Panc1 (cell line): ENCODE results near the gene UNC13A. TPM values are rescaled to one million over a fixed set of nuclear protein-coding genes. Genes with fewer than 3 reads are reported as not detected.
A peak's percentile ranks its signal among the peaks of the same experiment; 100 is the strongest.
"Not testable (repeated sequence)": the region's sequence is repeated elsewhere in the genome, so short reads cannot be mapped to it uniquely, and the experiment has no call there.

Experiments used
- ATAC-seq: fragments of 200-7000 bp; cut with Tn5 transposase; 2 replicates; pipeline ENCODE4 v1.9.1; 2020; ENCODE audit warnings: mild to moderate bottlenecking, moderate library complexity
- BruUV-seq: library from RNA; stranded (reverse); fragments of 400-500 nt; replicated peaks from 2 replicates; lab custom pipeline; 2021; lab: Mats Ljungman, UMichigan
- CTCF ChIA-PET: fragments of 300-600 bp; sonication (Branson Sonifier 250); formaldehyde crosslinking; loops from one replicate; lab custom pipeline; 2022; ENCODE audit warnings: antibody characterized with exemption; lab: Charles Lee
- POLR2A ChIA-PET: fragments of 300-600 bp; sonication (Branson Sonifier 250); formaldehyde crosslinking; loops from one replicate; lab custom pipeline; 2022; ENCODE audit warnings: antibody characterized with exemption; lab: Charles Lee
- DNase-seq: peaks from one replicate; pipeline ENCODE4 v3.0.0-alpha.2; 2010; ENCODE audit warnings: low read depth, low spot score
- H3K27ac ChIP-seq: 2 replicates; pipeline ENCODE4 v1.5.1; 2011; ENCODE audit warnings: mild to moderate bottlenecking, low read length, inconsistent platforms
- H3K27me3 ChIP-seq: fragments of 200-500 bp; sonication (Bioruptor generic); 2 replicates; pipeline ENCODE4 v1.6.0; 2014; ENCODE audit warnings: low read length, inconsistent platforms; ENCODE audit not compliant: control insufficient read depth, insufficient read depth
- H3K36me3 ChIP-seq: fragments of 200-500 bp; sonication (Bioruptor generic); 2 replicates; pipeline ENCODE4 v1.5.1; 2014; ENCODE audit warnings: inconsistent platforms, mild to moderate bottlenecking, low read length, moderate library complexity; ENCODE audit not compliant: control insufficient read depth, insufficient read depth
- H3K4me1 ChIP-seq: 2 replicates; pipeline ENCODE4 v1.5.1; 2011; ENCODE audit warnings: inconsistent platforms, mild to moderate bottlenecking, low read length, moderate library complexity; ENCODE audit not compliant: control insufficient read depth, insufficient read depth
- H3K4me3 ChIP-seq, 2 experiments: 2 replicates each; pipeline ENCODE4 v1.5.1; 2011 to 2012; ENCODE audit warnings: low read depth in 2 of 2, low read length in 2 of 2, mild to moderate bottlenecking in 2 of 2, inconsistent platforms in 1 of 2, moderate library complexity in 1 of 2
- H3K9me3 ChIP-seq: fragments of 200-500 bp; sonication (Bioruptor generic); 2 replicates; pipeline ENCODE4 v1.5.1; 2014; ENCODE audit warnings: low read depth, mild to moderate bottlenecking, inconsistent platforms, low read length, moderate library complexity; ENCODE audit not compliant: control insufficient read depth, insufficient read depth
- CTCF ChIP-seq: fragments of 450-650 bp; IDR thresholded peaks from 2 replicates; pipeline ENCODE4 v1.5.1; 2017; ENCODE audit warnings: mild to moderate bottlenecking
- POLR2AphosphoS5 ChIP-seq: IDR thresholded peaks from 2 replicates; pipeline ENCODE4 v1.6.1; 2012; ENCODE audit warnings: mild to moderate bottlenecking, low read depth, low read length, moderate library complexity
- REST ChIP-seq, 2 experiments: IDR thresholded peaks; 2 replicates each; pipeline ENCODE4 v1.6.1; 2011 to 2012; ENCODE audit warnings: low read depth in 2 of 2, control low read depth in 1 of 2, low read length in 1 of 2, mild to moderate bottlenecking in 1 of 2, moderate library complexity in 1 of 2; ENCODE audit not compliant: insufficient read depth in 1 of 2
- SIN3A ChIP-seq: IDR thresholded peaks from 2 replicates; pipeline ENCODE4 v1.6.1; 2012; ENCODE audit warnings: low read depth, mild to moderate bottlenecking, low read length, moderate library complexity, borderline replicate concordance; ENCODE audit not compliant: insufficient read depth
- TCF7L2 ChIP-seq: IDR thresholded peaks from 2 replicates; pipeline ENCODE4 v1.6.1; 2011; ENCODE audit warnings: mild to moderate bottlenecking, low read depth, low read length, inconsistent platforms
- in situ Hi-C: cut with HindIII; loops from 2 replicates; pipeline ENCODE4 v1.10.0; 2016; ENCODE audit warnings: low sequenced_read_pairs, low pct_unique_long_range_greater_than_20kb
- intact Hi-C: fragments of 100-400 bp; cut with micrococcal nuclease; formaldehyde crosslinking; loops from one replicate; pipeline ENCODE4 v1.10.0; 2022; ENCODE audit not compliant: unreplicated experiment
- total RNA-seq: library from RNA; stranded (reverse); gene quantifications from one replicate; pipeline ENCODE4 v1.2.1, GENCODE V29; 2021; ENCODE audit not compliant: unreplicated experiment

UNC13A gene
- total RNA-seq, 1 experiment from 2014 or later, result 0.46 TPM

- CTCF ChIA-PET, result no interaction called here
- Histone ChIP-seq H3K9me3 (no peaks in the 10 kb centered on the region), H3K4me1 (peaks cover 7% of the 10 kb centered on the region; the same call in 1 of the 2 replicates), H3K4me3 (peak overlapping the region; percentile 73 to 74), H3K27ac (peak overlapping the region; percentile 74; the same call in 1 of the 2 replicates), H3K27me3 (no peaks in the 10 kb centered on the region), H3K36me3 (no peaks in the 10 kb centered on the region; the same call in 1 of the 2 replicates)
- BruUV-seq, result no TSS peak
- ATAC-seq (peak; percentile 4; the same call in 1 of the 2 replicates), DNase-seq (peak; percentile 12)
- in situ Hi-C loops, result no loop called here
- intact Hi-C loops, result no loop called here
- TF ChIP-seq CTCF (no peak), TCF7L2 (no peak), POLR2AphosphoS5 (no peak), REST (IDR thresholded peaks at IDR 0.05; ENCODE audit: insufficient read depth in 1 of 2, low read depth in 2 of 2, low read length in 1 of 2) (no peak), SIN3A (no peak)
- POLR2A ChIA-PET, result interaction anchor here (0.7 kb wide), 1 partner anchor 229 kb away, joined by 9 read pairs; no protein-coding TSS in a partner anchor
These were observed 133.1 kb downstream of the UNC13A start for GRCh38 chr19:17554968-17555479.

GRCh38 chr19:17553256-17553655, 134.9 kb downstream of the UNC13A start:
- no peaks in the 10 kb centered on the region for H3K9me3 ChIP-seq
- ATAC-seq (no peak), DNase-seq (no peak)
- no peaks in the 10 kb centered on the region; the same call in 1 of the 2 replicates for H3K36me3 ChIP-seq
- peaks cover 7% of the 10 kb centered on the region; the same call in 1 of the 2 replicates for H3K4me1 ChIP-seq
- ChIA-PET POLR2A (no interaction called here), CTCF (no interaction called here)
- no peaks in the 10 kb centered on the region for H3K27me3 ChIP-seq
- no TSS peak for BruUV-seq
- in situ Hi-C loops (no loop called here), intact Hi-C loops (no loop called here)
- H3K27ac ChIP-seq, result no peak overlapping the region
- TF ChIP-seq SIN3A (no peak), TCF7L2 (no peak), POLR2AphosphoS5 (no peak), CTCF (no peak), REST (IDR thresholded peaks at IDR 0.05; ENCODE audit: insufficient read depth in 1 of 2, low read depth in 2 of 2, low read length in 1 of 2) (no peak)
- no peak overlapping the region for H3K4me3 ChIP-seq

- POLR2A ChIA-PET, H3K4me3 ChIP-seq, BruUV-seq, intact Hi-C loops, DNase-seq, ATAC-seq, H3K36me3 ChIP-seq, H3K27me3 ChIP-seq, CTCF ChIA-PET, H3K9me3 ChIP-seq, in situ Hi-C loops, H3K27ac ChIP-seq, H3K4me1 ChIP-seq: not testable (repeated sequence)
These were observed 135.4 kb downstream of the UNC13A start for GRCh38 chr19:17552735-17553134.
